NCI-H345 treated with DMSO at 0.1 percent for 48 hours (cell line): ENCODE results near the gene ERMN.

Source experiments
- DNase-seq: peaks from one replicate; lab custom pipeline; 2025; ENCODE audit not compliant: unreplicated experiment; lab: John Stamatoyannopoulos, UW

ERMN gene

GRCh38 chr2:157333304-157334047 is 7.9 kb upstream of the ERMN start:
- DNase-seq, result no peak

- DNase-seq, result peak; percentile 64
Observed at GRCh38 chr2:157329524-157329923, 3.9 kb upstream of the ERMN start.

GRCh38 chr2:157327621-157328500 is 2.2 kb upstream of the ERMN start:
- no peak for DNase-seq

- DNase-seq, result no peak
Observed at GRCh38 chr2:157327200-157327599, 1.6 kb upstream of the ERMN start.

GRCh38 chr2:157326698-157327097 is 1.1 kb upstream of the ERMN start:
- DNase-seq, result no peak

GRCh38 chr2:157324331-157324843 is 1.2 kb downstream of the ERMN start:
- no peak for DNase-seq

GRCh38 chr2:157322432-157322831 is 3.2 kb downstream of the ERMN start:
- no peak for DNase-seq

- no peak for DNase-seq
Observed at GRCh38 chr2:157321466-157321865, 4.2 kb downstream of the ERMN start.

GRCh38 chr2:157320409-157320808 is 5.2 kb downstream of the ERMN start:
- no peak for DNase-seq

GRCh38 chr2:157319795-157320194 is 5.8 kb downstream of the ERMN start:
- no peak for DNase-seq

GRCh38 chr2:157318884-157319283 is 6.7 kb downstream of the ERMN start:
- DNase-seq, result no peak

GRCh38 chr2:157315901-157316300 is 9.7 kb downstream of the ERMN start:
- no peak for DNase-seq

- DNase-seq, result no peak
Observed at GRCh38 chr2:157312866-157313486, 12.6 kb downstream of the ERMN start.

GRCh38 chr2:157311706-157312105 is 13.9 kb downstream of the ERMN start:
- DNase-seq, result no peak

GRCh38 chr2:157309878-157310277 is 15.7 kb downstream of the ERMN start:
- DNase-seq, result no peak

GRCh38 chr2:157307021-157307420 is 18.6 kb downstream of the ERMN start:
- DNase-seq, result no peak

GRCh38 chr2:157305723-157306110 is 19.9 kb downstream of the ERMN start:
- no peak for DNase-seq

GRCh38 chr2:157304811-157305722 is 20.6 kb downstream of the ERMN start:
- DNase-seq, result no peak

- DNase-seq, result no peak
Observed at GRCh38 chr2:157303612-157304011, 22.0 kb downstream of the ERMN start.

GRCh38 chr2:157302492-157303099 is 23.0 kb downstream of the ERMN start:
- peak; percentile 65 for DNase-seq
